GM12864 (cell line): ENCODE results near the gene MGMT.

ENCODE experiments used
- DNase-seq: peaks from one replicate; pipeline ENCODE4 v3.0.0-alpha.2; 2011; ENCODE audit warnings: low read depth
- H3K4me3 ChIP-seq: 2 replicates; pipeline ENCODE4 v1.5.1; 2011; ENCODE audit warnings: mild to moderate bottlenecking, low read depth, low read length, control low read depth
- CTCF ChIP-seq: IDR thresholded peaks from 2 replicates; pipeline ENCODE4 v1.5.1; 2011; ENCODE audit warnings: low read depth, mild to moderate bottlenecking, moderate library complexity, low read length, control low read depth, inconsistent platforms; ENCODE audit errors: missing control alignments

Gene MGMT

GRCh38 chr10:129570185-129570584, 103.1 kb downstream of the MGMT start:
- no peak for DNase-seq
- TF ChIP-seq CTCF, result no peak

GRCh38 chr10:129579228-129579627, 112.2 kb downstream of the MGMT start:
- H3K4me3 ChIP-seq, result no peak overlapping the region
- TF ChIP-seq CTCF, result no peak
- no peak for DNase-seq

More at GRCh38 chr10:129570185-129570584, 103.1 kb downstream of the MGMT start:
- H3K4me3 ChIP-seq, result no peak overlapping the region

- TF ChIP-seq CTCF, result no peak
- no peak overlapping the region for H3K4me3 ChIP-seq
- DNase-seq, result no peak
Measured at GRCh38 chr10:129580010-129580409, 113.0 kb downstream of the MGMT start.

- H3K4me3 ChIP-seq, result no peak overlapping the region
- no peak for TF ChIP-seq CTCF
- DNase-seq, result no peak
Measured at GRCh38 chr10:129580901-129581300, 113.9 kb downstream of the MGMT start.

GRCh38 chr10:129581827-129582411, 114.9 kb downstream of the MGMT start:
- DNase-seq, result no peak
- no peak overlapping the region for H3K4me3 ChIP-seq
- TF ChIP-seq CTCF, result no peak

- no peak for DNase-seq
- H3K4me3 ChIP-seq, result no peak overlapping the region
- TF ChIP-seq CTCF, result no peak
Measured at GRCh38 chr10:129583831-129584230, 116.8 kb downstream of the MGMT start.

- no peak for TF ChIP-seq CTCF
- H3K4me3 ChIP-seq, result no peak overlapping the region
- DNase-seq, result no peak
Measured at GRCh38 chr10:129586898-129587443, 119.9 kb downstream of the MGMT start.
